Esophagus muscularis mucosa (tissue), 4 donors: Measurements from ENCODE around the gene OSBPL3. TPM values are rescaled to one million over a fixed set of nuclear protein-coding genes. Genes with fewer than 3 reads are reported as not detected.

Experiments used
- DNase-seq: peaks from one replicate; pipeline ENCODE4 v3.0.0-alpha.2; 2017; ENCODE audit errors: extremely low spot score
- H3K27ac ChIP-seq, 4 donors: fragments of 200-600 bp; sonication (generic); replicated peaks in 1 of 4; 1 replicate in 3 of 4; 2 replicates in 1 of 4; pipeline ENCODE4 v1.5.1; 2016 to 2019; ENCODE audit warnings: mild to moderate bottlenecking in 1 of 4
- H3K27me3 ChIP-seq, 4 donors: fragments of 200-600 bp; sonication (generic); one replicate each; pipeline versions ENCODE4 v1.5.1 to v1.6.0; 2016 to 2019
- H3K36me3 ChIP-seq, 4 donors: fragments of 200-600 bp; sonication (generic); one replicate each; pipeline ENCODE4 v1.5.1; 2016 to 2019
- H3K4me1 ChIP-seq, 4 donors: fragments of 200-600 bp; sonication (generic); one replicate each; pipeline ENCODE4 v1.5.1; 2016 to 2019
- H3K4me3 ChIP-seq, 4 donors: fragments of 200-600 bp; sonication (generic); 1 replicate in 2 of 4; 2 replicates in 2 of 4; pipeline ENCODE4 v1.5.1; 2016 to 2019; ENCODE audit warnings: mild to moderate bottlenecking in 4 of 4, moderate library complexity in 1 of 4
- H3K9me3 ChIP-seq, 4 donors: fragments of 200-600 bp; sonication (generic); 1 replicate in 3 of 4; 2 replicates in 1 of 4; pipeline ENCODE4 v1.5.1; 2016 to 2019
- EP300 ChIP-seq: sonication (generic); formaldehyde crosslinking; IDR thresholded peaks from one replicate; pipeline ENCODE4 v1.6.1; 2017; ENCODE audit warnings: antibody characterized with exemption
- POLR2A ChIP-seq: fragments of 450-650 bp; IDR thresholded peaks from one replicate; pipeline ENCODE4 v1.6.1; 2017; ENCODE audit warnings: antibody characterized with exemption, moderate library complexity, mild to moderate bottlenecking, low read depth
- POLR2AphosphoS5 ChIP-seq, 2 donors: sonication (generic); formaldehyde crosslinking; IDR thresholded peaks; one replicate each; pipeline ENCODE4 v1.6.1; 2017; ENCODE audit warnings: antibody characterized with exemption in 2 of 2
- WGBS: methylation state at CpG from one replicate; pipeline ENCODE4 v1.1.5; 2018; 5-methylcytosine and 5-hydroxymethylcytosine counted together
- intact Hi-C: fragments of 100-400 bp; cut with DNase I; formaldehyde crosslinking; loops from one replicate; pipeline ENCODE4 v1.15.1; 2023
- total RNA-seq, 4 donors: library from RNA; depleted of rRNA; stranded (reverse); fragments of >200 nt; gene quantifications; one replicate each; pipeline versions ENCODE4 v1.1.0 to v1.2.1, GENCODE V29; 2016
- TF ChIP-seq, protein P1 (sequence below), 3 experiments: fragments of 200-600 bp in 2 of 3; fragments of 450-650 bp in 1 of 3; sonication (generic) in 2 of 3; IDR thresholded peaks; one replicate each; pipeline ENCODE4 v1.5.1; 2017 to 2019; ENCODE audit warnings: antibody characterized with exemption in 3 of 3, mild to moderate bottlenecking in 2 of 3, moderate library complexity in 1 of 3

OSBPL3 gene
- total RNA-seq, 4 donors from 2014 or later, result 2.6 to 4.6 (median 3.3) TPM

DNA sequence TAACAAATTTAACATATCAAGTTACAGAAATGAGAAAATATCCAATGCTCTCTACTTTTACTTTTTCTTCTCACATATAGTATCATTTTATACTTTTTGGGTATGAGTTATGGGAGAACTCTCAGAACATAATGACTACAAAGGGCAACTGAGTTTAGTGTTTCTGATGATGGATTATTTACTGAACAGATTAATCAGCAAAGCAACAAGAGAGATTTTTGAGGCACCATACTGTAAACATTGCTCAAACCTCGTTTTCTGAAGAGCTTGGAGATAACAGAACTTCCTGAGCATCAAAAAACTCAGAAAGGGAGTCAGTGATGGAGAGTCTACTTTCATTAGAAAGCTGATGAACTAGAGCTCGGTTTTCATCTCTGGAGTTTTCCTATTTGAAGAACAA, 137.9 kb downstream of the OSBPL3 start:
- no peaks in the 10 kb centered on the region for H3K4me1 ChIP-seq
- 51% methylated on average over 2 of the region's 2 CpGs for WGBS
- no peak overlapping the region for H3K27ac ChIP-seq
- no peak for DNase-seq
- H3K4me3 ChIP-seq, result no peak overlapping the region
- intact Hi-C loops, result no loop called here
- H3K27me3 ChIP-seq, result no peaks in the 10 kb centered on the region
- no peaks in the 10 kb centered on the region for H3K36me3 ChIP-seq
- no peaks in the 10 kb centered on the region for H3K9me3 ChIP-seq
- TF ChIP-seq POLR2A, result no peak
- TF ChIP-seq, protein P1, sequence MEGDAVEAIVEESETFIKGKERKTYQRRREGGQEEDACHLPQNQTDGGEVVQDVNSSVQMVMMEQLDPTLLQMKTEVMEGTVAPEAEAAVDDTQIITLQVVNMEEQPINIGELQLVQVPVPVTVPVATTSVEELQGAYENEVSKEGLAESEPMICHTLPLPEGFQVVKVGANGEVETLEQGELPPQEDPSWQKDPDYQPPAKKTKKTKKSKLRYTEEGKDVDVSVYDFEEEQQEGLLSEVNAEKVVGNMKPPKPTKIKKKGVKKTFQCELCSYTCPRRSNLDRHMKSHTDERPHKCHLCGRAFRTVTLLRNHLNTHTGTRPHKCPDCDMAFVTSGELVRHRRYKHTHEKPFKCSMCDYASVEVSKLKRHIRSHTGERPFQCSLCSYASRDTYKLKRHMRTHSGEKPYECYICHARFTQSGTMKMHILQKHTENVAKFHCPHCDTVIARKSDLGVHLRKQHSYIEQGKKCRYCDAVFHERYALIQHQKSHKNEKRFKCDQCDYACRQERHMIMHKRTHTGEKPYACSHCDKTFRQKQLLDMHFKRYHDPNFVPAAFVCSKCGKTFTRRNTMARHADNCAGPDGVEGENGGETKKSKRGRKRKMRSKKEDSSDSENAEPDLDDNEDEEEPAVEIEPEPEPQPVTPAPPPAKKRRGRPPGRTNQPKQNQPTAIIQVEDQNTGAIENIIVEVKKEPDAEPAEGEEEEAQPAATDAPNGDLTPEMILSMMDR (IDR thresholded peaks at IDR 0.05), result no peak
- TF ChIP-seq EP300, result no peak
- no peak for TF ChIP-seq POLR2AphosphoS5 (IDR thresholded peaks at IDR 0.05)

DNA sequence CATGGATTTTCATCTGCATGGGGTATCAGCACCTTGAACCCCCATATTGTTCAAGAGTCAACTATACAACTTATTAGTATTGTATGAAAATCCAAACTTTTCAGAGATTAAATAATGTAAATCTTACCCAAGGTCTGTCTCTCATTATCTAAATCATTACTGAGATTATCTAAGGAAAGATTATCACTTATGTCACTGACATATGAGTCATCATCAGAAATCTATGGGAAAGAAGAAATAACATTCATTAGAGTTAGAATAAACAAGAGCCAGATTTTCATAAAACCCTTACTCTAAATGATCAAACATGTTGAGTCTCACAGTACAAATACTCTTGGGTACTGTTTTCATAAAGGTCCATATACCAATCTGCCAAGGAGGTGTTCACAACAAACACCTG, 139.4 kb downstream of the OSBPL3 start:
- Histone ChIP-seq H3K9me3 (no peaks in the 10 kb centered on the region), H3K4me1 (no peaks in the 10 kb centered on the region), H3K27ac (no peak overlapping the region), H3K36me3 (no peaks in the 10 kb centered on the region), H3K4me3 (no peak overlapping the region), H3K27me3 (no peaks in the 10 kb centered on the region)
- DNase-seq, result no peak
- TF ChIP-seq EP300, result no peak
- no peak for TF ChIP-seq POLR2A
- no peak for TF ChIP-seq POLR2AphosphoS5 (IDR thresholded peaks at IDR 0.05)
- intact Hi-C loops, result no loop called here

GRCh38 chr7:24836084-24836483, 143.9 kb downstream of the OSBPL3 start:
- WGBS, result 85% methylated on average over 2 of the region's 2 CpGs
- DNase-seq, result no peak
- H3K36me3 ChIP-seq, result no peaks in the 10 kb centered on the region
- H3K4me1 ChIP-seq, result peaks cover 0 to 6% (median 3%) of the 10 kb centered on the region in 4 donors
- no peak overlapping the region for H3K27ac ChIP-seq
- TF ChIP-seq, protein P1 (IDR thresholded peaks at IDR 0.05), result no peak
- TF ChIP-seq POLR2AphosphoS5 (IDR thresholded peaks at IDR 0.05) (no peak), POLR2A (no peak), EP300 (no peak)
- H3K27me3 ChIP-seq, result no peaks in the 10 kb centered on the region
- no peaks in the 10 kb centered on the region for H3K9me3 ChIP-seq
- intact Hi-C loops, result no loop called here
- H3K4me3 ChIP-seq, result no peak overlapping the region

- Histone ChIP-seq H3K4me3 (no peak overlapping the region), H3K27ac (no peak overlapping the region), H3K4me1 (peaks cover 0 to 11% (median 5%) of the 10 kb centered on the region in 4 donors), H3K36me3 (no peaks in the 10 kb centered on the region), H3K27me3 (no peaks in the 10 kb centered on the region), H3K9me3 (no peaks in the 10 kb centered on the region)
- no peak for DNase-seq
- no peak for TF ChIP-seq POLR2A
- 81% methylated on average over 3 of the region's 3 CpGs for WGBS
- intact Hi-C loops, result no loop called here
Observed at GRCh38 chr7:24835643-24836042, 144.3 kb downstream of the OSBPL3 start.

GRCh38 chr7:24834128-24834798, 145.7 kb downstream of the OSBPL3 start:
- Histone ChIP-seq H3K27ac (peak overlapping the region; percentile 14 to 48 (median 38)), H3K4me3 (peak overlapping the region in 1 of 4 donors; percentile 21), H3K9me3 (no peaks in the 10 kb centered on the region), H3K4me1 (peaks cover 4 to 22% (median 14%) of the 10 kb centered on the region in 4 donors), H3K36me3 (no peaks in the 10 kb centered on the region), H3K27me3 (no peaks in the 10 kb centered on the region)
- no peak for TF ChIP-seq EP300
- TF ChIP-seq, protein P1 (IDR thresholded peaks at IDR 0.05), result no peak
- no peak for TF ChIP-seq POLR2A
- no peak for TF ChIP-seq POLR2AphosphoS5 (IDR thresholded peaks at IDR 0.05)
- DNase-seq, result no peak
- intact Hi-C loops, result no loop called here
- 77% methylated on average over 25 of the region's 25 CpGs for WGBS

DNA sequence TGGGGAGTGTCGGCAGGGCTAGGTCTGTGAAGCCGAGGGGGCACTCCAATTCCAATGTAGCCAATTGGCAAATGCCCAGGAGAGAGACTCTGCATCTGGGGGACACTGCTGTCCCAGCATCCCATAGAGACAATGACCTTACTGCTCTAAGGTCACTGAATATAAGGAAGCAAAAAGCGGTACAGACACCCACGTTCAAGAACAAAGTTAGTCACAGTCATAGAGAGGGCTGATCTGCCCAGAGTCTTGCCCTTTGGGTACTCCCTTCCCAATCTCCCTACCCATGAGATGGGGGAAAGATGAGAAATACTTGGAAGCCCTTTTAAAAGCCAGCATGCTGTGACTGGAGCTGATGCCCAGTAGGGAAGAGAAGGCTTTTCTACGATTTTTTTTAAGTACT, 146.4 kb downstream of the OSBPL3 start:
- WGBS, result 54% methylated on average over 5 of the region's 5 CpGs
- Histone ChIP-seq H3K9me3 (no peaks in the 10 kb centered on the region), H3K4me1 (peaks cover 6 to 29% (median 22%) of the 10 kb centered on the region in 4 donors), H3K36me3 (no peaks in the 10 kb centered on the region), H3K4me3 (no peak overlapping the region), H3K27ac (peak overlapping the region; percentile 14 to 48 (median 38)), H3K27me3 (no peaks in the 10 kb centered on the region)
- no peak for TF ChIP-seq POLR2A
- TF ChIP-seq EP300, result no peak
- TF ChIP-seq, protein P1 (IDR thresholded peaks at IDR 0.05), result no peak
- no peak for TF ChIP-seq POLR2AphosphoS5 (IDR thresholded peaks at IDR 0.05)
- intact Hi-C loops, result no loop called here
- DNase-seq, result no peak
